LNCaP clone FGC (cell line): ENCODE results near the gene SASH3.

Experiments
- DNase-seq: peaks from one replicate; pipeline ENCODE4 v3.0.0-alpha.2; 2011; ENCODE audit warnings: low read depth
- H3K4me3 ChIP-seq: 2 replicates; pipeline ENCODE4 v1.5.1; 2011; ENCODE audit warnings: mild to moderate bottlenecking, low read depth, low read length, control low read depth
- TF ChIP-seq, protein P1 (sequence below): IDR thresholded peaks from 2 replicates; pipeline ENCODE4 v1.5.1; 2012; ENCODE audit warnings: mild to moderate bottlenecking; ENCODE audit not compliant: control insufficient read depth, insufficient read depth; ENCODE audit errors: extremely low read depth

SASH3 gene

DNA sequence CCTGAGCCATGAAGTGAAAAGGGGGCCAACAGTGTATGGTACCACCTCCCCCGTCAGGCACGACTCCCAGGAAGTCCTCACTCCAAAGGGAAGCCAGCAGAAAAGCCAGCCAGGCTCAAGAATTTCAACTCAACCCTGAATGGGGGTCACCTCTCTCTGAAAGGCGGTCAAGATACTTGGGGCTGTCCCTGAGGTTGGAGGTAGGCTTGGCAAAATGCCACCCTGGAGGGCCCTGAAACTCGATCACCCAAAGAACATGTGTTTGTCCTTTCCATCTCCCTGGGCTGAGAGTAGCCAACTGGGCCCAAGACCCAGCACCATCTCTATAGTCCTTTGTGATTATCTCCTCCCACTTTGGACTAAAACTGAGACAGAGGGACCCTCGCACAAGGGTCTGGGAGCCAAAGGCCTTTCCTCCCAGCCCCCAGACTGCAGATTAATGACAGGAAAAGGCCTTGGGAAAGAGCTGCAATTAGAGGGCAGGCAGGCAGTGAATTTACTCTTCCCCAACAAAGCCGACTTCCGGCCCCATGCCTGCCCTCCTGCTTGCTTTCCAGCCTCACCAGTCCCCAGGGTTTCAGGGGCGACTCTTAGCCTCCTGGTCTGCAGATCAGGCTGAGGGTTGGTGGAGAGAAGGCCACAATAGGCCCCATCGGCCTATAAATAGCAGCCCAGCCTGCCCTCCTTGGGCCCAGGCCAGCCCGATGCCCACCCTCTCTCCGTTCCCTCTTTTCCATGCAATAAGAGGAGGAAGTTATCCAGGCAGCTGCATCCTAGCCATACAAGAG is 5.6 kb downstream of the SASH3 start:
- TF ChIP-seq, protein P1, sequence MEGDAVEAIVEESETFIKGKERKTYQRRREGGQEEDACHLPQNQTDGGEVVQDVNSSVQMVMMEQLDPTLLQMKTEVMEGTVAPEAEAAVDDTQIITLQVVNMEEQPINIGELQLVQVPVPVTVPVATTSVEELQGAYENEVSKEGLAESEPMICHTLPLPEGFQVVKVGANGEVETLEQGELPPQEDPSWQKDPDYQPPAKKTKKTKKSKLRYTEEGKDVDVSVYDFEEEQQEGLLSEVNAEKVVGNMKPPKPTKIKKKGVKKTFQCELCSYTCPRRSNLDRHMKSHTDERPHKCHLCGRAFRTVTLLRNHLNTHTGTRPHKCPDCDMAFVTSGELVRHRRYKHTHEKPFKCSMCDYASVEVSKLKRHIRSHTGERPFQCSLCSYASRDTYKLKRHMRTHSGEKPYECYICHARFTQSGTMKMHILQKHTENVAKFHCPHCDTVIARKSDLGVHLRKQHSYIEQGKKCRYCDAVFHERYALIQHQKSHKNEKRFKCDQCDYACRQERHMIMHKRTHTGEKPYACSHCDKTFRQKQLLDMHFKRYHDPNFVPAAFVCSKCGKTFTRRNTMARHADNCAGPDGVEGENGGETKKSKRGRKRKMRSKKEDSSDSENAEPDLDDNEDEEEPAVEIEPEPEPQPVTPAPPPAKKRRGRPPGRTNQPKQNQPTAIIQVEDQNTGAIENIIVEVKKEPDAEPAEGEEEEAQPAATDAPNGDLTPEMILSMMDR: no peak
- no peak for DNase-seq
- no peak overlapping the region for H3K4me3 ChIP-seq

DNA sequence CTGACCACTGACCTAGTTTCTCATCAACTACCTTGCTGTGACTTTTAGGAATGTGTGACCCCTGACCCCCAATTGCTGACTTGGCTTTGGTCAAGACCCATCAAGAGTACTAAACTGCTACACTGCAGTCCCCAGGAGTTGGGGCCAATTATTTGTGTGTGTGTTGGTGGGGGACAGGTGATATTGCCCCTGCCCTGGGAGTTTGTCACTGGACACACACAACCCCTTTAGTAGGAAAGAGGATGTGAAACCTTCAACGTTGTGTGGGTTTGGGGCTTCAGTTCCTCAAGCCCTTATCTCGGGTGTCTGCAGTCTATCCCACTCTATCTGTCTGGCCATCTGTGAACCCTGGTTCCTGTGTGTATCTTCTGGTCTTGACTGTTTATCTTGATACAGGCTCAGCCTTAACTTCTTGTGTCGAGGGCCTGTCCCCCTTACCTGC is 6.5 kb downstream of the SASH3 start:
- no peak overlapping the region for H3K4me3 ChIP-seq
- no peak for DNase-seq
- TF ChIP-seq, protein P1: no peak

GRCh38 chrX:129787336-129788055 is 7.7 kb downstream of the SASH3 start:
- H3K4me3 ChIP-seq: no peak overlapping the region
- TF ChIP-seq, protein P1: no peak
- no peak for DNase-seq

DNA sequence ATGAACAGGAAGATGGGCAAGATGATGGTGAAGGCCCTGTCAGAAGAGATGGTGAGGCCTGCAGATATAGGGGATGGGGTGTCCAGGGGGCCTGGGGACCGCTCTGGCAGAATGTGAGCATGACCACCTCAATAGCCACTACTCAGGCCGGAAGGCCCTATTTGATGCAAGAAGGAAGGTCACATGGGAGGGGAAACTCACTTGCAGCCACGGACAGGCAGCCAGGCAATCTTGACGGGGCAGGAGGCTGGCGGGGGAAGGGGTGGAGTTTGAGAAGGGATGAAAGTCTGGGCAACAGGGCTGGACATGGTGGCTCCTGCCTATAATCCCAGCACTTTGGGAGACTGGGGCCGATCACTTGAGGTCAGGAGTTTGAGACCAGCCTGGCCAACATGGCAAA is 8.8 kb downstream of the SASH3 start:
- no peak overlapping the region for H3K4me3 ChIP-seq
- TF ChIP-seq, protein P1: no peak
- no peak for DNase-seq

DNA sequence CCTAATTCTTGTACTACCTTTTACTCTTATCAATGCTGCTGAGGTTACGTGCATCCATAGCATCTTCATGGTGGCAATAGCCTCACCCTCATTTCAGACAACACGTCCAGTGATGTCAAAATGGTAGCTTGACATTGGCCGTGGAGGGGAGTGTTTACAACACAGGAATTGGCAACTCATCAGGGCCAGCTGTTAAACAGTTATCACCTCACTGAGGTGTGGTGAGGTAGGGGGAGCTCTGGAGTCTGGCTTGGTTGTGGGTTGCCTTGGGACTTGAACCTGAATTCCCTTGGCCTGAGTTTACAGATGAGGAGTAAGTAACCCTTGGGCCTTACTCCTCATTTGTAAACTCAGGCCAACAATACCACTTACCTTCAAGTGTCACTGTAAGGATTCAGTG is 10.4 kb downstream of the SASH3 start:
- TF ChIP-seq, protein P1: no peak
- H3K4me3 ChIP-seq: no peak overlapping the region
- no peak for DNase-seq

- TF ChIP-seq, protein P1: no peak
- no peak overlapping the region for H3K4me3 ChIP-seq
- no peak for DNase-seq
Observed at GRCh38 chrX:129790808-129791207, 11.1 kb downstream of the SASH3 start.
